ENCODE data around the gene KCNG2. TPM values are rescaled to one million over a fixed set of nuclear protein-coding genes. Genes with fewer than 3 reads are reported as not detected.

KCNG2 gene
- total and polyA plus RNA-seq, 2 of the 8 experiments (the other 6 are each of a cell fraction or from before 2014, with no cell fraction given), result 0.19 to 0.74 TPM

- POLR2A ChIA-PET (ENCODE audit: partially characterized antibody), result interaction anchor here (1.2 kb wide), 1 partner anchor 12 kb away, joined by 3 read pairs; no protein-coding TSS in a partner anchor
- H3K4ac ChIP-seq (replicated peaks; ENCODE audit: insufficient read length, low read depth, low read length), result no peak overlapping the region
- H3K23me2 ChIP-seq (ENCODE audit: low read depth, low read length), result no peaks in the 10 kb centered on the region
- H2BK12ac ChIP-seq (ENCODE audit: low read depth, low read length), result no peak overlapping the region
- no peaks in the 10 kb centered on the region for H3K4me1 ChIP-seq (replicated peaks in 1 of 4; ENCODE audit: control insufficient read depth in 3 of 4, insufficient read depth in 4 of 4, low read length in 3 of 4)
- no peak overlapping the region for H3K18ac ChIP-seq (ENCODE audit: extremely low read depth, low read length)
- no peak overlapping the region for H2AK5ac ChIP-seq (ENCODE audit: low read depth, low read length)
- CTCF ChIA-PET (ENCODE audit: partially characterized antibody), result interaction anchor here (1.2 kb wide), 1 partner anchor 8 kb away, joined by 3 read pairs; no protein-coding TSS in a partner anchor
- H3K4me3 ChIP-seq (ENCODE audit: extremely low read depth in 1 of 4, insufficient read depth in 2 of 4, low read depth in 3 of 4, low read length in 4 of 4), result no peak overlapping the region
- no peak overlapping the region for H4K91ac ChIP-seq (replicated peaks; ENCODE audit: insufficient read length, low read length)
- H3K56ac ChIP-seq (replicated peaks; ENCODE audit: insufficient read length, low read depth, low read length), result no peak overlapping the region
- H4K20me1 ChIP-seq (replicated peaks in 1 of 2; ENCODE audit: control insufficient read depth in 1 of 2, insufficient read depth in 2 of 2, low read length in 2 of 2), result no peaks in the 10 kb centered on the region
- no peak overlapping the region for H2AFZ ChIP-seq (ENCODE audit: low read length)
- H3K4me2 ChIP-seq (ENCODE audit: insufficient read depth in 1 of 2, low read depth in 2 of 2, low read length in 2 of 2), result no peak overlapping the region
- H2BK5ac ChIP-seq (ENCODE audit: low read depth, low read length), result no peak overlapping the region
- H3K36me3 ChIP-seq (ENCODE audit: control insufficient read depth in 2 of 4, insufficient read depth in 4 of 4, low read length in 3 of 4), result peaks cover 0 to 25% (median 0%) of the 10 kb centered on the region in 4 experiments; a peak in 3 of 8 replicates
- no peak overlapping the region for H4K8ac ChIP-seq (ENCODE audit: extremely low read depth, insufficient read depth, low read length)
- no peaks in the 10 kb centered on the region for H3K79me2 ChIP-seq (ENCODE audit: control insufficient read depth in 1 of 2, insufficient read depth in 2 of 2, low read length in 2 of 2)
- H3K27me3 ChIP-seq (replicated peaks in 1 of 4; ENCODE audit: control insufficient read depth in 3 of 4, extremely low read depth in 1 of 4, insufficient read depth in 3 of 4, low read length in 3 of 4), result peaks cover 0 to 2% (median 0%) of the 10 kb centered on the region in 4 experiments; a peak in 1 of 7 replicates
- no peak overlapping the region for H3K9ac ChIP-seq (replicated peaks in 1 of 4; ENCODE audit: extremely low read depth in 1 of 4, low read depth in 3 of 4, low read length in 3 of 4)
- DNase-seq (ENCODE audit: low read depth in 1 of 2, low spot score in 2 of 2) (peak in 1 of 2 experiments; percentile 37), FAIRE-seq (no peak)
- 94% methylated on average over 50 of the region's 70 CpGs; no CpG with 5 or more reads in 1 of the 2 experiments for WGBS, 2 experiments (ENCODE audit: extremely low coverage in 1 of 2, insufficient coverage in 1 of 2, insufficient read length in 1 of 2, insufficient replicate concordance in 2 of 2, low coverage in 1 of 2, low lambda C conversion rate in 2 of 2, missing lambda C conversion rate in 1 of 2)
- peaks cover 45 to 80% of the 10 kb centered on the region in 2 experiments for H3K9me3 ChIP-seq (ENCODE audit: insufficient read depth in 2 of 2, low read depth in 1 of 2, low read length in 1 of 2)
- H3K27ac ChIP-seq (ENCODE audit: low read depth, low read length), result no peak overlapping the region
- H2BK20ac ChIP-seq (ENCODE audit: low read length), result no peak overlapping the region
- H4K5ac ChIP-seq (ENCODE audit: insufficient read length, low read depth, low read length), result no peak overlapping the region
- no peak overlapping the region for H2BK15ac ChIP-seq (ENCODE audit: low read length)
- no peaks in the 10 kb centered on the region for H3K79me1 ChIP-seq (ENCODE audit: low read depth, low read length)
- no peak overlapping the region for H3K14ac ChIP-seq (ENCODE audit: insufficient read length)
- no peak overlapping the region for H2BK120ac ChIP-seq (replicated peaks; ENCODE audit: low read depth, low read length)
- no peak overlapping the region for H3K23ac ChIP-seq (ENCODE audit: insufficient read length)
- 0 out of 2 replicates have a peak, but pooled peaks have one; percentile 36 for TF ChIP-seq MAX (IDR thresholded peaks at IDR 0.05)
- no peak for TF ChIP-seq NANOG (IDR thresholded peaks at IDR 0.05; ENCODE audit: insufficient read depth, low read depth, low read length, poor library complexity, severe bottlenecking)
These were observed 101.3 kb downstream of the KCNG2 start for GRCh38 chr18:79898952-79899608.

Data from H1 (cell line).